Brain pericyte (primary cell): Measurements from ENCODE around the gene NPTXR.

ENCODE experiments used
- DNase-seq: peaks from one replicate; pipeline ENCODE4 v3.0.0-alpha.2; 2012; ENCODE audit warnings: low read depth, low spot score

NPTXR gene

DNA sequence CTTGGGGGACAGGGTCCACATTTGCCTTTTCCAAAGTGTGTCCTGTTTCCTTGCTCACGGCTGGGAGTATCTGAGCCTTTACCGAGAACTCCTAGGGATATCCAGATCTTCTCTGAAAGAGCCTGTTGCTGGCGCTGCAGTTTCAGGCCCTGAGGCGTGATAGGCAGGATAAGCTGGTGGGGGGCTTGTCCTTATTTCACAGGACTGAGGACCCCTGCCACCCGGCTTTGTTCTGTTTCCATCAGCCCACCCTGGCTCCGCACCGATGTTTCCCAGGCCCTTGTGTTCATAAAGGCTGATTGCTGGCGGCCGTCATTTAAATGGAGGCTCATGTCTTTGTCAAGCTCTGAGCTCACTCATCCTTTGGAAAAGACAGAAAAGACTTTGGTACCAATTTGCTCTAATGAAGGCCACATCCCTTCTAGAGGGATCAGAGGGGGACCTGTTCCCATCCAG lies 9.4 kb upstream of the NPTXR start:
- DNase-seq: no peak

DNA sequence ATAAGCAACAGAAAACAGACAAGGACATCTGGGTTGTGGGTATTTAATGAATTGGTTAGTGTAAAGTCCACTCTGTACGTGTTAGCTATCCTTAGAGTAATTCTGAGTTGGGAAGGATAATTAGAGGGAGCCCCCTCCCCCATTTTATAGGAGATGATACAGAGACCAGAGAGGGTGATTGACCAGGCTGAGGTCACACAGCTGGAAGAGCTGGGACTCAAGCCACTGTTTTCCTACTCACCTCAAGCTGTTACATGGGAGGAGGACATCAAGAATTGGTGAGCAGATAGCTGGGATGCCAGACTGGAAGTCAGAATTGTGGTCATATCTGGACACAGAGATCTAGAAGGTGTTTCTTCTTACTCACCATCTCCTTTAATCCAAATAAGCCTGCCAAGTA lies 8.7 kb upstream of the NPTXR start:
- DNase-seq: no peak

DNA sequence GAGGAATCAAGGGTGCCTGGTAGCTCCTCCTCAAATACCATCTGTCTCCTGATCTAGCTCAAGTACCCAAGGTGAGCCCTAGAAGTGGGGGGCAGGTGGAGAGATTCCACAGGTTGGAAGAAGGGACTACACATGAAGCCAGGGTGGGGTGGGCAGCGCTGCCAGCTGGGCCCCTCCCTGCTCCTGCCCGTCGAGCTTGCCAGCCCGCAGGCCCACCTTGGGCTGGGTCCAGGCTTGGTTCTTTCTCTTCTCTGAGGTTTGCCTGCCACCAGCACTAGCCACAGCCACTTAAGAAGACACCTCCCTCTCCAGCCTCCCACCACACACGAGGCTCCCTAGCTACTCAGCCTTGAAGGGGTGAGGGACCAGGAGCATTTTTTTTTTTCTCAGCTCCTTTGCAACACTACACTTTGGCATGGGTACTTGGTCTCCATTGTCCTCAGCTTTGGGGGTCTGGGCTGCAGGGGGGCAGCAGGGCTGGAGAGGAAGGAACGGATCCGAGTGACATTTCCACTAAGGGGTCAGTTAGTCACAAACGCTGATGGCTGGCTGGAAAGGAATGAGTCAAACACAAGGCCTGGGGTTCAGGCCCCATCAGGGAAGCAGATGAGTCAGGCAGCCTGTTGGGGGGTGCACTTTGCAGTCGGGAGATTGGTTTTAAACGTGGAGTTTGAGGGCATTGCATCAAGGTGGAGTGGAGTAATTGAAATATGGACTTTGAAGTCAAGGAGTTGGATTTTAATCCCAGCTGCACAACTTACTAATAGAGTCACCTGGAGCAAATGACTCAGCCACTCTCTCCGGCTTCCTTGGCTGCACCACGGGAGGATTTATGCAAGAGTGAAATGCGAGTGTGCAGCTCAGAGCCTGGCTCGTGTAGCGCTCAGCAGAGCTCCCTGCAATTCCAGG lies 7.4 kb upstream of the NPTXR start:
- DNase-seq: no peak

DNA sequence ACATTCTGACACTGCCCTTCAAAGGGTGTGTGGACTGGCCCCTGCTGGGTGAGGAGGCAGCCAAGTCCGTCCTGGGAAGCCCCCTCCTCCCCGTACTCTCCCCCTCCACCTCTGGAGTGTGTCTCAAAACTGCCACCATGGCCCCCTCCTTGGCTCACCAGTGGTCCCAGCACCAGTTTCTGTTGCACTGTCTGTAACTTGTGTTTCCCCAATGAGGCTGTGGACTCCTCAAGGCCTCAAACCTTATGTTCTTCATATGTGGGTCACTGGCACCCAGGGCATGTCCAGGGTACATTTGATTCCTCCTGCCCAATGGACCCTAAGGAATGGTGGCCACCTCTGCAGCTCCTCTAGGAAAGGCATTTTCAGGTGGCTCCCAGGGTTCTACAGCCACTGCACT lies 6.6 kb upstream of the NPTXR start:
- no peak for DNase-seq

DNA sequence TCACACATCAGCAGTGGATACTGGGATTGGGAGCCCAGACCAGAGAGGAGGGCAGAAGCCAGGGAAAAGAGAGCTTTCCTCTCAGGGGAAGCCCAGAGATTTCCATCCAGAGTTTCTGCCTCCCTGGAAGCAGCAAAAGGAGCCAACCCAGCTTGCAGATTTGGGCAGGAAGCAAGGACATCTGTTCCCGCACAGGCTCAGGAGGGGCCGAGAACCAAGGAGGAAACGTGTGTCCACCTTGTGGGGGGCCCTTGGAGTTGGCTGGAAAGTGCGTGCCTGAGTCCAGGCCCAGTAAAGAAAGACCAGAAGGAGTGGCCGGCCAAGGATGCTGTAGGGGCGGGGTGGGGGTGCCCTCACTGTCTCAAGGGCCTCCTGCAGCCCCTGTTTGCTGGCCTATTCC lies 6.0 kb upstream of the NPTXR start:
- no peak for DNase-seq

DNA sequence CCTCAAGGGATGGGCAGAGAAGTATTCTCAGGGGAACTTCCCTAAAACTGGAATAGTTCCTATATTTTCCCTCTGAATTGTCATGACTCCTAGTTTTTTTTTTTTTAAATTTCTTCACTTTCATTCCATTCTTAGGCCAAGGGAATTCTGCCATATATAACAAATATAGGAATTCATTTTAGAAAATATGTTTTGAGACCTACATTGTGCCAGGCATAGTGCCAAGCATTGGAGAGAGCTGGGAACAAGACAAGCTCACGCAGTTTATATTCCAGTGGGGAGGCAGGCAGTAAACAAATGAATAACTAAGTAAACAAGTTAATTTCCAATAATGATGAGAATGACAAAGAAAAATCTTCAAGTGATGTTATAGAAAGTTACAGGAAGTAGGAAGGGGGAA lies 2.6 kb upstream of the NPTXR start:
- DNase-seq: no peak

DNA sequence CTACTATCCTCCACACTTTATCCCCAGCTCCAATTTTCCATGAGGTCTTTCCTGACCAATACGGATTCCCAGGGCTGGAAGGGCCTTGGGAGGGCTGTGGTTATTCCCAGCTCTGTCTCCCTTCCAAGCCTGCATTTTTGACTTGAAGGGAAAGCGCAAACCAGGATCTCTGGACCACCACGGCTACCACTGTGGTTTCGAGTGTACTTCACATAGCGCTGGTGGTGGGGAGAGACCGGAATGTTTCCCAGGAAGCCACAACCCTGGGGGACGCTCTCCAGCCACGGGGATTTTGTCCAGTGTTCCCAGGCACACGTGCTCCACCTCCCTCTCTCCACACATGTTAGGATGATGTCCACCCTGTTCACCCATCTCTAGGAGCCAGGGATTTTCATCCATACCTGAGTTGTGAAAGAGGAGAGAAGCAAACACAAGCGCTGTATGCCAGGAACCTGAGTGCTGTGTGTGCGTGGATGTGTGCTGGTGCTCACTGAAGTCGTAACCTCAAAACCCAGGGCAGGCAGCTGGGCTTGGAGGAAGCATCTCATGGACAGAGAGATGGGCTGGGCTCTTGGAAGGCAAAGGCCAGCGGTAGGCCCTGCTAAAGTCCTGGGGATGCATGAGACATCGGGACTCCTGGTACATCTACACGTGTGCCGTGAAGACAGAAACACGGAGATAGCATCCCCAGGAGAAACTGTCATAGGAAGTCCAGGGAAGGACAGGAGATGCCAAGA lies 1.3 kb upstream of the NPTXR start:
- DNase-seq: no peak

DNA sequence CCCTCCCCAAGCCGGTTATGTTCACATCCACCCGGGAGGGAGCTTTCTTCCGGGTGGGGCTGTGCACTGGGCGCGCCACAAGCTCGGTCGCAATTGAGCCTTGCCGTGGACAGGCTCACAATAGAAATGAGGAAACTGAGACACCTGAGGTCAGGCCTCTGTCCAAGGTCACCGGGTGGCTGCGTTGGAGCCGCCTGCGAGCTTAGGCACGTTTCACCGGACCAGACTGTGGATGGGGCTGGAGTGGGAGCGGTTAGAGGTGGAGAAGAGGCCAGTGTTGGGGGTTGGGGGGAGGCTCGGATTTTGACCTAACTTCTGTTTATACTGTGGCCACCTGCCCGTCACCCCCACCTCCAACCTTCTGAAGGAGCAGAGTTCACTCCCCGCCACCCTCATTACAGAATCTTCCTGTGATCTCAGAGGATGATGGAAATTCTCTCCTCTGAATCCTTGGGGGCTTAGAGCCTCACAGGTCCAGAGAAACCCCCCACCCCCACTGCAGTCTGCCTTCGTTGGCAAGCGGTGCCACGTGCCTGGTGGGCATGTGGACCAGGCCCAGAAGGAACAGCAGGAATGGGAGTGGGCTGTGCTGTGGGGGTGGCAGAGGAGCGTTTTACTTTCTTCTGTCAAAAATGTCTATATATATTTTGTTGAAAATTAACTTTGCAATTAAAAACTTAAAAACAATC lies 631 bp upstream of the NPTXR start:
- DNase-seq: no peak

DNA sequence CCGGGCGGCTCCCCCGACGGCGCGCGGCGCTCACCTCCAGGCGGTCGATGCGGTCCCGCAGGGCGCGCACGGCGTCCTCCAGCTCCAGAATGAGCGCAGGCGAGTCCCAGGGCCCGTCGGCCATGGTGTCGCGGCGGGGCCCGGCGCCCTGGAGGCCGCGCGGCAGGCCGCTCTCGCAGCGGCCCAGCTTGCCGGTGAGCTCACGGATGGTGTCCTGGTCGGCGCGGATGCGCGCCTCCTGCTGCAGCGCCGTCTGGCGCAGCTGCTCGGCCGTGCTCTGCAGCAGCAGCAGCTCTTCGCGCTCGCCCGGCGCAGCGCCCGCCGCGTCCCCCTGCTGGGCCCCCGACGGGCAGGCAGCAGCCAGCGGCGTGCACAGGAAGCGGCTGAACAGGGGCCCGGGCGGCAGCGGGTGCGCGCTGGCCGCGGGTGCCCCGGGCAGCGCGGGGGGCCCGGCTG lies 599 bp downstream of the NPTXR start:
- DNase-seq: no peak

DNA sequence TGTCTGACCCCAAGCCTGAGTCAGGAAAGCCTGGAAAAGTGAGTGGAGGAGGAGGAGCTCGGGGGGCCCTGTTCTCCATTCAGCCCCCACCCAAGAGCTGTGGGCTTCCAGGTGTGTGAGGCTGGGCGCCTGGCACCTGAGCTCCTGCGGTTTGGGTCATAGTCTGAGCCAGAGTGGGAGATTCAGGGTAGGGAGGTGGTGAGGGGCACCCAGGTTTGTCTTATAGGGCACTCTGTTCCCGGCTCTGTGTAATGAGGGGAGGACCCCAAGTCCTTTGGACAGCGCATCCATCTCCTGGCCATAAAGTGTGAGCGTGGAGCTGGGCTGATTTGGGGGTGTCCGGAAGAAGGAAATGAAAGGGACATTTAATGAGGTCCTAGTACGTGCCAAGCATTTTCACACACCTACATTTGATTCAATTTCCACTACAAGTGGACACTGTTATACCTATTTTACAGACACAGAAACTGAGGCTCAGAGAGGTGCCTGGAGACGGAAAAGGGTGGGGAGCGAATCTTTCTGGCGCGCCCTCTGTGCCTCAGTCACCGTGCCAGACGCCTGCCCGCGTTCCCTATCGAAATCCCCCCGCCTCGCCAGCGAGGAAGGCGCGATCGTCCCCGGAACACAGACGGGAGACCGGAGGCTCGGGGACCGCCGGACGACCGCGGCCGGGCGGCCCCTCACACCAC lies 1.2 kb downstream of the NPTXR start:
- DNase-seq: no peak

DNA sequence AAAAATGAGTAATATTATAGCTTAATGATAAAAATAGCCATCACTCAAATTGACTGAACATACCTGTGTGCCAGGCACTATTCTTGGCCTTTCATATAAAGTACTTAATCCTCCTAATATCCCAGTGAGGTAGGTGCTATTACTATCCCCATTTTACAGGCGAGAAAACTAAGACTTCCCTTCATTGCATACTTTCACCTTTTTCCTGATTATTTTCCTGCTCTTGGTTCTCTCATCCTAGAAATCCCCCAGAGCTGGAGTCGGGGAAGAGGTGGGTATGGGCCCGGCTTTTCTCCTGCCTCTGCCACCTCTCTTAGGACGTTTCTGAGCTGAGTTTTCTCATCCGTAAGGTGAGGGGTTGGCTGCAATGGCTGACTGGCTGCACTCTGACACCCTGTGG lies 2.2 kb downstream of the NPTXR start:
- no peak for DNase-seq

DNA sequence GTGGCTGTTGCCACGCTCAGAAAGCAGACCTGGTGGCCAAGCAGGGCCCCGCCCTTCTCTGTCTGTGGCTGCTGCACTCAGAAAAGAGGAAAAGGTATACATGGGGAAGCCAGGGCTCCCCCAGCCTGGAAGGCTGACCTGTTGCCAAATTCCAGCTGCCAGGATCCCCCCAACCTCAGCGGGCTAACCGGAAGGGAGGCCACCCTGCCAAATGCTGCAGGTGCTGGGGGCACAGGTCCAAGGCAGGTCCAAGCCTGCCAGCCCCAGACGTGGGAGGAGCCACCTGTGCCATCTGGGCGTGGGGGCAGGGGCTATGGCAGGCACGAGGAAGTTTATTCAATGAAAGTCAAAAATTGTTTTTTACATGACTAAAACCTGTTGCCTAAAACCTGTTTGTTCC lies 2.6 kb downstream of the NPTXR start:
- no peak for DNase-seq

DNA sequence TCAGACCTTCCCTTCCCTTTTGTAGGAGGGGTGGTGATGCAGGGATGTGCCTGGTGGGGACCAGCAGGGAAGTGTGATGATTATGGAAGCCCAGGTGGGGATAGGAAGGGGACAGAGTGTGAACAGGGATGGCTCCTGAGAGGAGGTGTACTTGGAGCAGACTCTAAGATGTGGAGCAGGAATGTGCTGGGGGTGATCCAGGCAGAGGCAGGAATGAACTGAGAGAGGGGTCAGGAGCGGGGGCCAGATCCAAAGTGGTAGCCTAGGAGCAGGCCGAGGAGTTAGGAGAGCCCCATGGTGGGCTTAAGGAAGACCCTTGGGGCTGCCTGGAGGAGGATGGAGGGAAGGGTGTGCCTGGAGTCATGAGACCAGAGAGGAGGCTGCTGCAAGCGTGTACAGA lies 3.7 kb downstream of the NPTXR start:
- DNase-seq: no peak

DNA sequence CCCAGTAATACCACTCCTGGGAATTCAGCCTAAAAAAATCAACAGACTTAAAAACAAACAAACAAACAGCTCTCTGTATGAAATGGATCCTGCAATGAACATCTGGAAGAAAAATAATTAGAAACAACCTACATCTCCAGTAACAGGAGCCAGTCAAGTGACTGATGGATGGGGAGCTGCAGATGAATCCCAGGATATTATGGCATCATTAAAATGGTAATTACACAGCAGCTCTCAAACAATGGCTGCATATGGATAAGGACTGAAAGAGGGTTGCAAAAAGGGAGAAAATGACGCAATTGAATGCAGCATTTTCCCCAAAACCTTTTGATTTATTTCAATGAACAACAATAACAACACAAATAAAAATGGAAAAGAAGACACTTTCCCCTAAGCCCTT lies 4.1 kb downstream of the NPTXR start:
- DNase-seq: no peak

DNA sequence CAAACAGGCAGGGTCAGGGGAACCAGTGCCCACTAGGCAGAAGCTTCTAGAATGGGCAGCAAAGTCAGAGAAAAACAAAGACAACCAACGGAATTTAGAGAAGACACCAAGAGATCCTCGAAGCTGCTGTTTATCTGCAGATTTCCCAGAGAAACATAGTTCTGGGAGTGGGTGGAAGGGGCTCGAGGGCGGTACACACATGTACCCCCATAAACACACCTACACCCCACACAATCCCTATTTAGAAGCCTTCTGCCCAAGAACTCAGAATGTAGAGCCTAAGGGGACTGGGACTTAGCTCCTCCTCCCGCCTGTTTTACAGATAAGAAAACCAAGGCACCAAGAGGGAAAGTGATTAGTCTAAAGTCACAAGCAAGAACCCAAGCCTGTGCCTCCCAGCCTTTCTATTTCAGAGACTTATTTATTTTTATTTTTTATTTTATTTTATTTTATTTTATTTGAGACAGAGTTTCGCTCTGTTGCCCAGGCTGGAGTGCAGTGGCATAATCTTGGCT lies 6.4 kb downstream of the NPTXR start:
- DNase-seq: no peak

DNA sequence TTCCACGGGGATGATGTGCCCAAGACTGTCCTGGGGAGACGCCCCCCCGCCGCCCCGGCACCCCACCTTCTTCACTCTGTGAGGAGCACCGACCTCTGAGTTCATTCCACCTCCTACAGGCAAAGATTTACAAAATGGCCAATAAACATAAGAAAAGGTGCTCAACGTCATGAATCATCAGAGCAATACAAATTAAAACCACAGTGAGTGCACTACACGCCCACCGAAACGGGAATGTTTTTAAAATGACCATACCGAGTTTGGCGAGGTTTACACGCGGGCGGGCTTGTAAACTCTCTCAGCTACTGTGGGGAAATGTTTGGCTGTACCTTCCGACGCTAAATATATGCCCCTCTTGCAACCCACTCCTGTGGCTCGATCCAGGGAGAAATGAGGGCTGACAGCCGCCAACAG lies 7.9 kb downstream of the NPTXR start:
- no peak for DNase-seq

DNA sequence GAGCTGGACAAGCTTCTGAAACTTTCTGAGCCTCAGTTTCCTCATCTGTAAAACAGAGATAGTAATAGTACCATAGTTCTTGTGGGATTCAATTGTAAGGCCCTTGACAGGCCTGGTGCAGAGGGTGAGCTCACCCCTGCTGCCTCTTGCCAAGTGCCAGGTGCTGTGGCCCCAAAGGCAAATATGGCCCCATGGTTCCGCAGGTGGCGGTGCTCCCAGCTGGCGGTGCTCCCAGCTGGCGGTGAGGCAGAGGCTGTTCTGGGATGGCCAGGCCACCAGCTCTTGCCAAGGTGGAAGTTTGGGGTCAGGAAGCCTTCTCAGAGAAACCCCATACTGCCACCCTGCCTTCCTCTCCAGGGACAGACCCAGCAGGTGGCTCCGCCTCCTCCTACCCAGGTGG lies 8.8 kb downstream of the NPTXR start:
- no peak for DNase-seq

DNA sequence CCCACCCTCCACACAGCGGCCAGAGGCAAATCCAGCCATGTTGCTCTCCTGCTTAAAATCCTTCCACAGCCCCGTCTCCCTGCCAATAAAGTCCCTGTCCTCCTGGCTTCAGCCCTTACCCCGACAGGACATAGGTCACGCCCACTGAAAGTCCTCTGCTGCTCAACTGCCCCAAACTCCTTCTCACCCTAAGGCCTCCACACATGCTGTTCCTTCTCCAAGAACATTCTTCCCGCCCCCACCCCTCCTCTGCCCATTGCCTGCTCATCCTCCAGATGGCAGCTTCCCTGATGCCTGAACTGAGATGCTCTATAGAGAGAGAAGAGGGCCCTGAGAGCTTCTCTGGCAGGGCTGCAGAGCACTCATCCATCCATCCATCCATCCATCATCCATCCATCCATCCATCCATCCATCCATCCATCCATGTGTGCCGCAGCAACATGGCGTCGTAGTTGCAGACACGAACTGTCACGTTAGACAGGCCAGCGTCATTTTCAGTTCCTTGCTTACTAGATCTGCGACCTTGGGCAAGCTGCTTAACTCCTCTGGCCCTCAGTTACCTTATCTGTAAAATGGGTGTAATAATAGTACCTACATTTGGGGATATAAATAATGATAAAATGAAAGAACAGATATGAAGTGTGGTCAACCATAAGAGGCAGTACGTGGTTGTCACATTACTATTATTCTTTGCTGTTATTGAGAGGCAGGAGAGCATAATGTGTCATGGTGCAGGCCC lies 9.4 kb downstream of the NPTXR start:
- no peak for DNase-seq

DNA sequence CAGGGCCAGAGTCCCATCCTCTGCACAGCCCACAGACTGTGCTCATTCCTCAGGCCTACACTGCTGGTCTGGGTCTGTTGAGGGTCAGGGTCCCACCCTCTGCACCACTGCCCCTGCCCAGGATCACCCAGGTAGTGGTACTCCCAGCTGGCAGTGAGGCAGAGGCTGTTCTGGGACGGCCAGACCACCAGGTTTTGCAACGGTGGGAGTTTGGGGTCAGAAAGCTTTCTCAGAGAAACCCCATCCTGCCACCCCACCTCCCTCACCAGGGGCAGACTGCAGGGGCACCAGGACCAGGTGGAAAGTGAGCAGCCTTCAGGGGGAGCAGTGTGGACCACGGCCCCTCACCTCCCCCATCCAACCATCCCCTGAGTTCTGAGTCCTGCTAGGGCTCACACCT lies 10.8 kb downstream of the NPTXR start:
- DNase-seq: no peak

DNA sequence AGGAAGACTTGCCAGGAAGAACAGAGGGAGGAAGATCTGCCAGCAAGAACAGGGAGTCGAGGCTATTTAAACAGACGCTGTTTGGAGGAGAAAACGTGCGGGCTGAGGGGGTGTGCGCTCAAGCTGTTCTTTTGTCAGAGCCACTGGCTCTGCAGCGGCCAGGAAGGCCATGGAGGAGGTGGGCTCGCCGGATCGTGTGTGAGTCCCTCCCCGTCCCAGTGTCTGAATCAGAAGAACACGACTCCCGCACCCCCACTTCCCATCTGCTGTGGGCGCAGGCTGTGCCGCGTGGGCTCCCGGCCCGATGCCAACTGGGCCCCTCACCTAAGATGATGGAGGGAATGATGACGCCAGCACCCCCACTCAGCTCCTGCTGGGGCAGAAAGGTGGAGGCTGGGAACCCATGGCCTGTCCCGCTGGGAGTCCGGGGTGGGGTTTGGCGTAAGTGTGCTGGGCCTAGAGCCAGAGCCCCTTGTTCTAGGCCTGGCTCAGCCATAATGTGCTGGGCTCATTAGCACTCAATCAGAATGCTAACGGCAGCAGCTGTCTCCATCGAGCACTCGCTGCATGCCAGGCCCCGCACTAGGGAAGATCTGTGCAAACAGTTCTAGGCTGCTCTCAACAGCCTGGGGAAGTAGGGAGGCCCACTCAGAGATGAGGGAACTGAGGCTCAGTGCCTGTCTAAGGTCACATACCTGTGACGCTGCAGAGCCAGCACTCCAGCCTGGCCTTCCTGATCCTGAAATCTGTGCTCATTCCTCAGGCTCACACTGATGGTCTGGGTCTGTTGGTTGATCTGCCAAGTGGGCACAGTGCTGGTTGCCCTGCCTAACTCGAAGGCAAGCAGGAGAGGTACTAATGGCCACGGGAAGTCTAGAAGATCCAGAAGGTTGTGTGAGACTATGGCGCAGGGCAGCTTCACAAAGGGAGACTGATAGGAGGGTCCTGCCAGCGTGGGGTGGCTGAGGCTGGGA lies 11.5 kb downstream of the NPTXR start:
- DNase-seq: no peak
